SK-MEL-5 (cell line): ENCODE data around the gene ASB15. TPM values are rescaled to one million over a fixed set of nuclear protein-coding genes. Genes with fewer than 3 reads are reported as not detected.

ENCODE experiments used
- DNase-seq: peaks from one replicate; pipeline ENCODE4 v3.0.0-alpha.2; 2016; ENCODE audit warnings: low read depth, low spot score
- in situ Hi-C: cut with HindIII; loops from 2 replicates; pipeline ENCODE4 v1.10.0; 2016; ENCODE audit warnings: low sequenced_read_pairs, high pct_unique_total_duplicates, low pct_unique_long_range_greater_than_20kb
- total RNA-seq: library from RNA; depleted of rRNA; stranded (reverse); fragments of >200 nt; shearing (Covaris generic); gene quantifications from 2 replicates; pipeline ENCODE4 v1.2.3, GENCODE V29; 2014

ASB15 gene
- total RNA-seq, 1 experiment from 2014 or later = not detected

DNA sequence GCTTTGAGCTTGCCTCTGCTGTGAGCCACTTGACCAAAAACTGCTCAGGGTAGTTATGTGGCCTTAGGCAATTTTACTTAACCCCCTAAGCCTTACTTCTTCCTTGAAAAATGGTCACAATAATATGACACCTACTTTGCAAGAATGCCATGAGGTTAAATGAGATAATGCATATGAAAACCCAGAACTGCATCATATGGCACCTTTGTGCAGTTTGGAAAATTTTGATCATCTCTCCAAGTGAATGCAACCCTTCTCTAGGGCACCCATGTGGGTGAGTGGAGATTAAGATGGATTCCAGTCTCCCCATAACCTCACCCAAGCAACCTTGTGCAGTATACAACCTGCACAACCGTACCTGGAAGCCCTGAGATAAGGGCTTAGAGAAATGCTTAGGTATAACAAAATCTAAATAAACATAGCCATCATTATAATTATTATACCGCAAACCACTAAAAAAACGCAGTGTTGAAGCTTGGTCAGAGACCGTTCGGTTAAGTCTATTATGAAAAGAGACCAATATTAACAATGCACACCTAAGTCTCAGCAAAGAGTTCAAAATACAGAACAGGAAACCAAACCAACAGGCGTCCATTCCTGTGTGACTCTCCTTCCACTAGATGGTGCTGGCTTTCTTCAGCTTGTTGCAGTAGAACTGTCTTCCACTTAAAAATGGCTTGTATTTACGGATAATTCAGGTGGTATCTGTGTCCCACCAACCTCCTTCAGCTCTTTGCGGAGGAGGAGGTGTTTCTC lies 21.0 kb upstream of the ASB15 start:
- DNase-seq = peak; percentile 81
- in situ Hi-C loops = no loop called here

DNA sequence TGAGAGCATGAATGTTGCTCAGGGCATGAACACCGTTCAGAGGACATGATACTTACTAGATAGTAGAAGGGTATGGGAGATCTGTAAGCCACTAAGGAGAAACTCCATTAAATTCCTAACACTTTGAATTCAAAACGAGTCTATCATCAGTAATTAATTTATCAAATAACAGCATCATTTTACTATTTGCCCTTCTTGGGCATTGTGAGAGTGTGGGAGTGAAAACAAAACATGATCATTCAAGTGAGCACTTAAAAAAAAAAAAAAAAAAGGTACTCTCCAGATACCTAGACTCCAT lies 20.5 kb upstream of the ASB15 start:
- in situ Hi-C loops = no loop called here

DNA sequence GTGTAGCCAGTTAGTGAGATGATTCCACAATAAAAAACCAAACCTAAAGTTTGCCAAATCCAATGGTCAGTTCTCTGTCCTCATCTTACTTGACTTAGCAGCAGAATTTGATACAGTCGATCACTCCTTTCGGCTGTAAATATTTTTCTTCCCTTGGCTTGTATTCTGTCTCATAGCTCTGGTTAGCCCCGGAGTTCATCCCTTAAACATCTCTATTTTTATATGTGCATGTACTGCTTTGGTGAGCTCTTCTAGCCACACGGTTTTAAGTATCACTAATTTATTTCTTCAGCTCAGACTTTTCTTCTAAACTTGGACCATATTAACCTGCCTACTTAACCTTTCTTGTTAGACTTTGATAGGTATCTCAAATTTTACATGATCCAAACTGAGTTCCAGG lies 17.8 kb upstream of the ASB15 start:
- in situ Hi-C loops = no loop called here
- no peak for DNase-seq

More for the DNA sequence above, 20.5 kb upstream of the ASB15 start:
- no peak for DNase-seq

DNA sequence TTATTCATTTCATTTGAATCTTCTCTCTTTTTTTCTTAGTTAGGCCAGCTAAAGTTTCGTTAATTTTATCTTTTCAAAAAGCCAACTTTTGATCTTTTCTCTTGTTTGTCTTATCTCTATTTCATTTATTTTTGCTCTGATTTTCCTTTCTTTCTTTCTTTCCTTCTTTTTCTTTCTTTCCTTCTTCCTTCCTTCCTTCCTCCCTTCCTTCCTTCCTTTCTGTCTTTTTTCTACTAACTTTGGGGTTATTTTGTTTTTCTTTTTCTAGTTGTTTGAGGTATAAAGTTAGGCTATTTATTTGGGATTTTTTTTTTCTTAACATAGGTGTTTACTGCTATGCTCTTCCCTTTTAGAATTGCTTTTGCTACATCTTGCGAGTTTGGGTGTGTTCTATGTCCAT lies 13.2 kb upstream of the ASB15 start:
- DNase-seq = no peak
- in situ Hi-C loops = no loop called here

DNA sequence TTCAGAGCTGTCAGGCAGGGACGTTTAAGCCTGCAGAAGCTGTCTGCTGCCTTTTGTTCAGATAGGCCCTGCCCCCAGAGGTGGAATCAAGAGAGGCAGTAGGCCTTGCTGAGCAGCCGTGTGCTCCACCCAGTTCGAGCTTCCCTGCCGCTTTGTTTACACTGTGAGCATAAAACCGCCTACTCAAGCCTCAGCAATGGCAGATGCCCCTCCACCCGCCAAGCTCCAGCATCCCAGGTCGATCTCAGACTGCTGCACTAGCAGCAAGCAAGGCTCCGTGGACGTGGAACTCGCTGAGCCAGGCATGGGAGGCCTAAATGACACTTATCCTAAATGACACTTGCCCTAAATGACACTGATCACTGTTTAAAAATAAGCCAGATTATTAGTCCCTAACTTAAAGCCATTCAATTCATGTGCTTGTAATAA lies 6.8 kb upstream of the ASB15 start:
- in situ Hi-C loops = no loop called here
- no peak for DNase-seq

DNA sequence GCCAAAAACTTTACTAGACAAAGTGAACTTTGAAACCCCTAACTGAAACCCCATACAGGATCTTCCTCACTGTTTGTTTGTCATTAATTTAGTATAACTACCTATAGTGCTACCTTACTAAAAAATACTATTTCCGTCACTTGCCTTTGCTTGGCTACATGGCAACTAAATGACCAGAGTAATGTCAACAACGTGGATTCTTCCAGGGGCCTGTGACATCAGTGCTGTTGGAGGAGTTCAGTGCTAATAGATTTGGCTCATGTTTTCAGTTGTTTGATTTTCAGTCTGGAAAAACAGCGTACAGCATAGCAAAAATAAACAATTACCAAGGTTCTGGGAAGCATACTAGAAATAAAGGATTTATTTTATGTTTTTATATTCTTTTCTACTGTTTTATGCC lies 3.0 kb upstream of the ASB15 start:
- no peak for DNase-seq
- in situ Hi-C loops = no loop called here

DNA sequence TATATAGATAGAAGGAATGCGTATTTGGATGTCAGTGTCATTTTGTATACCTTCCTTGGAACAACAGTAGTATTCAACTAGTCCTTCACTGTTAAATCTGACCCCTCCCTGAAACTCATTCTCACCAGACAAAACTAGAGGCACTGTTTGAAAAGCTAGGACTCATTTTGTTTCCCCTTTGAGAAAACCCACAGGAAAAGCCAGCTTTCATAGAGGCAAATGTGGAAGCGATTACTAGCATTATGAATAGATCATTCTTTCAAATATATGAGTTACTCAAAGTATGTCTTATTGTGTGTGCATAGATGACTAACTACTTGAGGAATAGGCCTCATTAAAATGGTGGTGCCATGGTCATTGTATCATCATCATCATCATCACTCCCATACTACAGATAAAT lies 1.9 kb upstream of the ASB15 start:
- in situ Hi-C loops = no loop called here
- peak; percentile 77 for DNase-seq

DNA sequence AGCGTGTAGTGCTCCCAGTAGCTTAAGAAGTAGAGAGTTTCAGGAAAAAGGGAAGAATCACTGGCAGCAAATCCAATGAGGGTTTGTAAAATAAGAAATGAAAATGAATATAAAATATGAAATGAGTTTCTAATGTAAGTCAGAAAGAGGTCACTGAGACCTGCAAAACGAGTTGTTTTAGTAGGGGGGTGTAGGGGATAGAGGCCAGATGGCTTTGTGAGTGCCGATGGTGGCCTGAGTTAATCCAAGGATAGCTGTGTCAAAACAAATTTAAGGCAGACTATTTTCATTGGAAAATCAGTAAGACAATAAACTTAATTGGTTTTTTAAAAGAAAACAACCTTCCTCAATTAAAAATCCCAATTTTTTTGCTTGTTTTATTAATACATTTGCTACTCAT lies 745 bp upstream of the ASB15 start:
- in situ Hi-C loops = no loop called here
- no peak for DNase-seq

DNA sequence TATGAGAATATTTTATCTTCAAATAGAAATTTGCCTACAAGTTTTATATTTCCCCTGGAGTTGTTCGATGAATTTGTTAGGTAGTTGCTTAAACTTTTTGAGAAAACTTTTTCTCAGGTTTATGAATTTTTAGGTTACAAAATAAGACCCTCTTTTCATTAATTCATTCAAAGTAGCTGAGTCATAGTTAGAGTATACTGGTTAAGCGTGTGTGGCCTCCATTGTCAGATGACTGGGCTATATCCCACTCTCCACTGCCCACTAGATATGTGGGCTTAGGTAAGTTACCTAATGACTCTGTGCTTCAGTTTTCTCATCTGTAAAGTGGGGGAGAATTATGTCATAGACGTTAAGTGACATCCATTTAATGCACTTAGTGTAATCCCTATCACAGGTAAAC lies 1.0 kb downstream of the ASB15 start:
- no peak for DNase-seq
- in situ Hi-C loops = no loop called here

DNA sequence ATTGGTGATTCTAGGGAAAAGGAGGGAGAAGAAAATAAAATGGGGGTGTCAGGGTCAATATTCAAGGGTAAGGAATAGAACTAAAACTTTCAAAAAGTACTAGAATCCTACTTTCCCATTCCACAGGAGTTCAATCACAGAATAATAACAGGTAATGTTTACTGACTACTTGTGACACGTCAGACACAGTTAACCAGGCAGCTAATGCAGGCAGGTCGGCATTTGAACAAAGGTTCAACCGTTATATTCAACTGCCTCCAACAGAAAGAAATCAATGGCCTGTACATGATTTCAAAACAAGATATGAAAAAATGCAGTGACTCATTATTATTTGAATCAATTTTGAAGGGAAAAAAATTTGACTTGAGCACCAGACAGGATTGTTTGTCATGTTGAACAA lies 3.1 kb downstream of the ASB15 start:
- in situ Hi-C loops = no loop called here
- no peak for DNase-seq

DNA sequence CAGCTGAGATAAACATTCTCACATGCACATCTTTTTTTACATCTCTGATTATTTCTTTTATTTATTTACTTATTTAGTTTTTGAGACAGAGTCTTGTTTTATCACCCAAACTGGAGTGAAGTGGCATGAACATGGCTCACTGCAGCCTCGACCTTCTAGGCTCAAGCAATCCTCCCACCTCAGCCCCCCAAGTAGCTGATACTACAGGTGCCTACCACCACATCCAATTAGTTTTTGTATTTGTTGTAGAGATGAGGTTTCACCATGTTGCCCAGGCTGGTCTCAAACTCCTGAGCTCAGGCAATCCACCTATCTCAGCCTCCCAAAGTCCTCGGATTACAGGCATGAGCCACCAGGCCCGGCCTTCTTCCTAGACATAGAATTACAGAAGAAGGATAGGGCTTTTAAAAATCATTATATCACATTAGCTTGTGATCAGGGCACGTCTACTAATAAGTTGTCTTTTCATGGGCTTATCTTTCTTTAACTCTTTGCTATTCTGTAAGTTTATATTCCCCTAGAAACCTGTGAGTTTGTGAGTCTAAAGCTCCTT lies 5.9 kb downstream of the ASB15 start:
- no peak for DNase-seq
- in situ Hi-C loops = no loop called here

DNA sequence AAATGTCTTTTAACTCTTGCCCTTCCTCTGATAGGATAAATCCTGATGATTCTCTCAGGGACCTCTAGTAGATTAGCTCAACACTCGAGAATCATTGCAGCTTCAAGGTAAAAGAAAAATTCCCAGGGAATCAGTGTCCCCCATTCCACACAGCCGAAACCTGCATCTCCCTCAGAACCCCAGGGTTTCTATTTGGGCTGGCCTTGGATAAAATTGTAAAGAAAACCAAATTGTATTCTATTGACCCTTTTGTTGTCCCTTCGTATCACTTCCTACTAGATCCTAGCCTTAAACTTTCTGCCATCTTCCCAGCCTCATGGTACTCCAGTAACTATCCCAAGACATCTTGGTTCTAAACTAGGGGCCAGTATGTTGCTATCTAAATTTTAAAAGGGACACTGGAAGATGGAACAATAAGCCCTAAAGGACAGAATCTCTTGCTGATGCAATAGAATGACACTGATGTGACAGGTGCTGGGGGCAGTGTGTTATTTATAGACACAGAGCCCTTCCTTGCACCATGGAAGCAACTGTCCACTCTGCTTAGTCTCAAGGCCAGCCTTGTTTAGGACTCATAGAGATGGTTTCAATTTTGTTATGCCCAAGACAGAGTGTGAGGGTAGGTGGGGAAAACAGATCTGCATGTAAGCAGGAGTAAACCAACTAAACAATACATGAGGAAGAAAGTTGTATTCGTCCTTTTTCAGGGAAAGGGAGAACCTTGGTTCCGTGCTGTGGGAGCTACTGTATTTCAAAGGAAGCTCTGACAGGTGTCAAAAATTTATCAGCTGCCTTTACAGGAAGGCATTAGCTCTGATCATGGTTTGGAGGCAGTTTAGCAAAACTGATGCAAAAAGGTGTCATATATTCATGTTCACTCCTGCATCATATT lies 7.6 kb downstream of the ASB15 start:
- DNase-seq = no peak
- in situ Hi-C loops = no loop called here

DNA sequence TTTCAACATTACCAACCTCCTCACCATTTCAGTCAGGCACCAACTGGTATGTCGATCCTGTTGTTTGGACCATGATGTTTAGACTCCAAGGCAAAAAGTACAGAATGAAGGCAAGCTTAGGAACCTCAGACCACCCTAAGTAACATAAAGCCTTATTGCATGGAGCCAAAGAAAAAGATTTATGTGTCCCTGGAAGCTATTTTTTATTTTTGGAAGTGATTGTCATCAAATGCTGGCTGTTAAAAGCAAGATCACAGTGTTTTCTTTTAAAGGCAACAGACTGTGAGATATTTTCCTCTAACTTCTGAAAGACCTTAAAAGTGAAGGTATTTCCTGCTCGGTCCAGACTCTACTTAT lies 8.2 kb downstream of the ASB15 start:
- in situ Hi-C loops = no loop called here
- no peak for DNase-seq

DNA sequence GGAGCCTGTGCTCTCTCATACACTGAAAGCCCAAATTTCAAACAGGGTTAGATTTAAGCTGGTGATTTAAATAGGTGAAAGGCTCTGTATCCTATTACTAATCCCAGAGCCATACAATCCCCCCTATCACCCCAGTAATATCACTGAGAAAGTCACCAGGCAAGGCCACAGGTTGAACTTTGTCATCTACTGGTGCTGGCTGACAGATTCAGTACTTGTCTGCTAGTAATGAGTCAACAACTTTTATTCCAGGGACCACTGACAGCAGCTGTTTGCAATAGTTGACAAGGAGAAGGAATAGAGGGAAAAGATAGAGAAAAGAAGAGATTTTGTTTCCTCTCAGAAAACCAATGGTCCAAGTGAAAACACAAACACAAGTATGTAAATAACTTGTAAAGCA lies 10.4 kb downstream of the ASB15 start:
- DNase-seq = no peak
- in situ Hi-C loops = no loop called here

DNA sequence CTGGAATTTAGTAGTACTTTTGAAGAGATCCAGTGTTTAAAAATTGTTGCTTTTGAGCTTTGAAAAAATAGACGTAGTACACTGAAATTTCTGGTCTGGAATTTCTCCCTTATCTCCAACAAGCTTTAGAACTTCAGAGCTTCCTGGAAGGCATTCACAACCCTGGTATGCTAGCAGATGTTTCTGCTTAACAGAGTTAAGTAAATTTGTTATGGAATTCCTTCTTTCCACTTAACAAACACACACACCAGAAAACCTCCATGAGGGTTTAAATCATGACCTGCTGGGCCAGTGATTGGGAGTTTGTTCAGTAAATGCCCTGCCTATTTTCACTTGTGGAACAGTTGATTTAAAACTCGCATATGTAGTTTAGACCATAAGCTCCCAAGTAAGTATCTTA lies 13.7 kb downstream of the ASB15 start:
- no peak for DNase-seq
- in situ Hi-C loops = no loop called here

DNA sequence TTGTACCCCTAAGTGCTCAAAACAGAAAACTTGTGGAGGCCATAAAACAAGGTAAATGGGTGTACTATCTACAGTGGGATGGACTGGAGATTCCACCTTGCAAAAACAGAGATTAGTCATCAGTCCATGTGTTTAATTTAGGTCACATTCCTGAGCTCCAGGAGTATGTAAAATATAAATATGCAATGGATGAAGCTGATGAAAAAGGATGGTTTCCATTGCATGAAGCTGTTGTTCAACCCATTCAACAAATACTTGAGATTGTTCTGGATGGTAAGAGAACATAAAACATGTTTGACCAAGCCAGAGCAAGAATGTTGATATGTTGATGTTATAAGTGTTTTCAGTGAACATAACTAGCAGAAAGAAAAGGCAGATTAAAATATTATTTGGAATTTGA lies 14.6 kb downstream of the ASB15 start:
- in situ Hi-C loops = no loop called here

DNA sequence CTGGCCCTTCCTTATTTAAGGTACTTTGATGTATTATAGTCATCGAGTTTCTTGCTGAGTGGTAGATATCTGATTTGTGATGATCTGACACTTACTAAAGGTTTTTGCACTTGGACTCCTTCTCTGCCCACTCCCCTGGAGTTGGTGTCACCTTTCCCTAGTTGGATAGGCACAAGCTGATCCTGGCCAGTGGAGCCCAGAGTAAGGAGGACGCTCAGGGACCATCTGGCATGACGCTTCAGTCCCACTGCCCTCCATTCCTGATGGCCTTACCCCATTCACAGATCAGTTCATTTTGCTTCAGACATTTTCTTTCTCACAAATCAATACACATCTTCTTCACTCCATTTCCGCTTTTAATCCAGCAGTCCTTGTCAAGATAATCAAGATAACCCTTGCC lies 20.1 kb downstream of the ASB15 start:
- in situ Hi-C loops = no loop called here
- no peak for DNase-seq

More for the DNA sequence above, 14.6 kb downstream of the ASB15 start:
- DNase-seq = no peak

DNA sequence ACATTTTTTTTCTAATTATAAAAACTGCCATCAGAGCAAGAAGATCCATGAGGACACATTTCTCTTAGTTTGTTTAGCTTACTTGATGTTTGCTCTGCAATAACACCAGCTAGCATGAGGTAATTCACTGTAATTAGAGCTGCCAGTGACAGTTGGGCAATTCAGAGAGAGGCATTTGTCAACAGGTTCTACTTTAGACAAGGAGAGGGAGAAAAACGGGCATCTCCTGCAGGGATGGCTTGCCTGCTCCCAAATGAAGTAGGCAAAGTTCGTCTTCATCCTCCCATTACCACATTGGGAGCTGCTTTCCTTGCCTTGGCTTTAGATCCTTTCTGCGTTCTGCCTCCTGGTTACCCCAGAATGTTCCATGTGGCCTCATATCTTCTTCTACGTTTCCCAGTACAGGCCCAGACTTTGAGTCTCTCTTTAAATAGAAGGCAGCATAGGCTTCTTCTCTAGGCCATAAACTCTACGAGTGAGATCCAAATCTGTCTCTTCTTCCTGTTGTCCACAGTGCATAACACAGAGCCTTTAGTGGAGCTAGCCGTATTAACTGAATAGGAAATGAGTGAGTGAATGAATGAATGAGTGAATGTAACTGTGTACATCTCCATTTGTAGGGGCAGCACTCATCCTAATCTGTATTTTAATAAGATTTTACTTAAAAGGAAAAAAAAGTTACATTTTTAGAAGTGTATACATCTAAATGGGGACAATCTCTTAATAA lies 21.2 kb downstream of the ASB15 start:
- no peak for DNase-seq
- in situ Hi-C loops = no loop called here
